Islet of Langerhans (tissue), 1 donor: ENCODE results near the gene VWA5B1.

ENCODE experiments used
- FAIRE-seq: peaks from one replicate; lab custom pipeline; 2011; peaks lifted over from hg19 to GRCh38; lab: Jason Lieb, UNC

Gene VWA5B1

GRCh38 chr1:20367116-20367585 is 76.5 kb downstream of the VWA5B1 start:
- FAIRE-seq, result no peak

DNA sequence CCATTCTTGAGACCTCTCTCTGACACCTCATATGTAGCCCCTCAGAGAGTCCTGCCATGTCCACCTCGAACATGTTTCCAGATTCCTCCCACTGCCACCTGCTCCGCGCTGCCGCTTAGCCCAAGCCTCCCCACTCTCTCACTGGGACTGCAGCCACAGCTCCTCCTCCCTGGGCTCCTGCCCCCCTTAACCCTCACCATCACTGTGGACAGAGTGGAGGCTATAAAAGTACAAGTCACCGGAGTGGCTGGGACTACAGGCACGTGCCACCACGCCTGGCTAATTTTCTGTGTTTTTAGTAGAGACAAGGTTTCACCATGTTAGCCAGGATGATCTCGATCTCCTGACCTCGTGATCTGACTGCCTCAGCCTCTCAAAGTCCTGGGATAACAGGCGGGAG is 77.0 kb downstream of the VWA5B1 start:
- no peak for FAIRE-seq

DNA sequence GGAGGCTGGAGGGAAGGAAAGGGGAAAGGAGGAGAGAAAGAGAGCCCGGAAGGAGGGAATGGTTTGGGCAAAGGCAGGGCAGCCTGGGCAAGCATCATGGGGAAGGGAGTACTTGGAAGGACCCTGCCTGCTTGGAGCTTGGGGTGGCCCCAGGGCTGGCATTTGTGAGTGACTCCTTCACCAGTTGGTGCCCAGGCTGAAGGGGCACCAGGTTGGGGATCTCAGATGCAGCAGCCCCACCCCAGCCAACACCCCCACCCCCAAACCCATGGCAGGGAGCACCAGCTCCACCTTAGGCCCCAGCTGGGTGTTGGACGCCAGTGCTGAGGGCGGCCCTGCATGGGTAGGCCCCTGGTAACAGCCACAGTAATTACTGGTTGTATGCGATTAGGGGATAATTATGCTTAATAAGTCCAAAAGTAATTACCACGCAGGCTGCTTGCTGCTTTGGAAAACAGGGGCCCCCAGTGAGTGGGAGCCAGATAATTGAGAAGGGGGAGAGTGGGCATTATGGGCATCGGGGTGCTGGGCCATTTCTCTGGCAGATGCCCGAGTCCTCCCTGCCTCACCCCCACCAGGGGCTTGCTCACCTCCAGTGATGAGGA is 78.3 kb downstream of the VWA5B1 start:
- no peak for FAIRE-seq

DNA sequence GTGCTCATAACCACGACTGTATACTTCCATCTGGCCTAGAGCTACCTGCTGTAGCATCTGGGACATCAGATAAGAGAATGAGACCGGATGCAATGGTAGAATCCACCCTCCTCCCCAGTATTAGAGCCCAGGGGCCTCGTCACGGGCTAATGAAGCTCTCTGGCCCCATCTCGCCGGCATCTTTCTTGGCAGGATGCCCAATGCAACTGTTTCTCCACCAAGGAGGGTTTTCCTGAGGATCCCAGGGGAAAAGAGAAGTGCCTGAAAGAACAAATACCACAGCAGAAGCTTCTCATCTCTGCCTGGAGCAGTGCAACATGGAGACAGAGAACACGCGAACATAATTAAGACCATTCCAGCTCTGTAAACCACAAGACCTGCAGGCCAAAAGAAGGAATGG is 80.0 kb downstream of the VWA5B1 start:
- FAIRE-seq, result no peak

DNA sequence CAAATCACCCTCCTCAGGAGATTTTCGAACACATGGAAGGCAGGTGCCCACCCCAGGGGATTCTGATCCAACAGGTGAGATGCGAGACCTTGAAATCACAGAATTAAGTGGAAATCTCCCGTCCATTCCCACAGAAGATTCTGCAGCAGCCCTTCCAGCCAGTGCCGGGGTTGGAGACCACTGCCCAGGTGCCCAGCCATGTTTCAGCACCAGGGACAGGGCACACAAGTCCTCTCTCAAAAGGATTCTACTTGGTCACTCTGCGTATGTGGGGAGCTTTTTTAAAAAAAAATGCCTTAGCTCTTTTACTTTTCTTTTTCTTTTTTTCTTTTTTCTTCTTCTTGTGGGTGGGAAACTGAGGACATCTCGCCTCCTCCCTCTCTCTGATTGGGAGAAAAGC is 80.7 kb downstream of the VWA5B1 start:
- FAIRE-seq, result no peak

DNA sequence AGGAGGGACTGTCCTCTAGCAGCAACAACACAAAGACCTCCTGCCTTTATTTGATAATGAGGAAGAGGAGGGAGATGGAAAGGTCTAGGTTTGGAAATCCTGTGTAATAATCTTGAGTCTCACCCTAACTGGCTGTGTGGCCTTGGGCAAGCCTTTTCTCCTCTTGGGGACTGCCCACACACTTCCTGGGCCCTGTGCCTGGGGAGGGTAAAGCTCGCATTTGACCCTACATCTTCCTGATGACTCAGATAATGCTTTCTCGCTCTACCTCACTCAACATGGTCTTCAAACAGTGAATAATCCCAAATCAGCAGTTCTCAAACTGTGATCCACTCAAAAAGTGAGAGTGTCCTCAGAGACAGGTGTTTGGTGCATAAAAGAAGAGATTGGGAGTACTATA is 81.2 kb downstream of the VWA5B1 start:
- FAIRE-seq, result no peak

DNA sequence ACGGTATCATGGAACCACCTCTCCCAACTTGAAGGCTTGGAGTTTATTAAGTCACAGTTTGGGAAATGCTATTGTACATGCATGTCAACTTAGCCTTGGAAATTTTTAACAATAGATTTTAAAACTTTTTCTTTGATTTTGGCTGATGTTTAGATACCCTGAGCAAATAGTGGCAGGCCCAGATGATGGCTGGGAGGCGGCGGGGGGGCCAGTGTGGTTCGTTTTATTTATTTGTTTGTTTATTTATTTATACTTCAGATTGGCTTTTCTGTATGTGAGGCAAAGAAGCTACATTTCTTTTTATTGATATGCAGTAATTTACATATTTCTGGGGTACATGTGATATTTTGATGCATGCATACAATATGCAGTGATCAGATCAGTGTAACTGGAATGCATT is 82.0 kb downstream of the VWA5B1 start:
- FAIRE-seq, result no peak

DNA sequence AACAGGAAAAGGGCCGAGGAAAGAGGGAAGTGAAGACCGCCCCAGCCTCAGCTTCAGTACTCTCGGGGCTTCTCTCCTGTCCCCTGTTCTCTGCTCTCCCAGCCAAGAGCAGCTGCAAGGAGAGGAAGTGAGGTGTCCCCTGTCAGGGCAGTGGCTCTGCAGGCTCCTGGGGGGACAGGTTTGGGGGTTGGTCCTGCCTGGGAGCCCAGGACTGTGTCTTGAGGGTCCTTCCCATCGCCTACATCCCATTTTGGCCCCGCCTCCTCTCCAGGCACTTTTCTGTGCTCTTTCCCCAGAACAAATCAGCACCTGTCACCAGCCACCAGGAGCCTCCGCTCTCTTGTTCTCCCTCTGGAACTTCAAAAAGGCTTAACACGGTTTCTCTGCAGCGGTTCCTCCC is 82.6 kb downstream of the VWA5B1 start:
- no peak for FAIRE-seq

DNA sequence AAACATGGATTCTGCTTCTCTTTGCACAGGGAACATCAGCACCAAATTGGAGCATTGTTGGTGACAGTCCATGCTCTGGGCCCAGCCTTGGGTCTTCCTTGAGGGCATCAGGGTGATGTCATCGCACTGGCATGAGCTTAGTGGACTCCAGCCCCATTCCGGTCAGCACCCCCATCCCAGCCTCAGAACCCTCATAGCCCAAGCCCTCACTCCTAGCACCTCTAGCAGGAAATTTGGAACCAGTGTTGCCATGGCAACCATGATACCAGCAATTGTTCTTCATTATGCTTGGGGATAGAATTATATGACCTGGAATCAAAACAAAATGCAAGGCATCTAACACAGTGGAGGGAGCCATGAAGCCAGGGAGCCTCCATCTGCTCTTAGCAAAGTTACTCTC is 83.1 kb downstream of the VWA5B1 start:
- FAIRE-seq, result no peak

GRCh38 chr1:20375563-20375962 is 84.9 kb downstream of the VWA5B1 start:
- no peak for FAIRE-seq

GRCh38 chr1:20376171-20376570 is 85.5 kb downstream of the VWA5B1 start:
- no peak for FAIRE-seq

DNA sequence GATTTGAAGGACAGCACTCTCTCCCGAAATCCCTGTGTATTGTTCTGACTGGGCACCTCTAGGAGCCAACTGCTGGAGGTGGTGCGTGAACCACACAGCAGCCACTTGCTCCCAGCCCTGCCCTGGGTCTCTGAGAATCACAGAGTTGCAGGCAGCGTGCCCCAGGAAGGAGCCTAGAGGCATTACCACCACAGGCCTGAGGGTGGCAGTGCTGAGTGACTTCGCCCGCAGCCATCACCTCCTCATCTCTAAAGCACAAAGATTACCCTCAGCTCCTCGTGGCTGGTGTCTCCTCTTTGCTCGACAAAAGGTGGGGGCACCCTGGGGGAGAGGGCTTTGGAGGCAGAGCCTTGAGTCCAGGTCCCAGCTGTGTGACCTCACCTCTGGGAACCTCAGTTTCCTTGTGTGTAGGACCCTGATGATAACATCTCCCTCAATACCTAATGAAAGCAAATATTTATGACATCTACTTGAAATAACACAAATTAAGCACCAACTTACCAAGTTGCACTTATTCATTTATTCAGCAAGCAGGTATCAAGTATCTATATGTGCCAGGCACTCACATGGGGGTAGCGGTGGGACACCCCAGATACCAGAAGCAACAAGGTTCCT is 86.3 kb downstream of the VWA5B1 start:
- FAIRE-seq, result no peak

DNA sequence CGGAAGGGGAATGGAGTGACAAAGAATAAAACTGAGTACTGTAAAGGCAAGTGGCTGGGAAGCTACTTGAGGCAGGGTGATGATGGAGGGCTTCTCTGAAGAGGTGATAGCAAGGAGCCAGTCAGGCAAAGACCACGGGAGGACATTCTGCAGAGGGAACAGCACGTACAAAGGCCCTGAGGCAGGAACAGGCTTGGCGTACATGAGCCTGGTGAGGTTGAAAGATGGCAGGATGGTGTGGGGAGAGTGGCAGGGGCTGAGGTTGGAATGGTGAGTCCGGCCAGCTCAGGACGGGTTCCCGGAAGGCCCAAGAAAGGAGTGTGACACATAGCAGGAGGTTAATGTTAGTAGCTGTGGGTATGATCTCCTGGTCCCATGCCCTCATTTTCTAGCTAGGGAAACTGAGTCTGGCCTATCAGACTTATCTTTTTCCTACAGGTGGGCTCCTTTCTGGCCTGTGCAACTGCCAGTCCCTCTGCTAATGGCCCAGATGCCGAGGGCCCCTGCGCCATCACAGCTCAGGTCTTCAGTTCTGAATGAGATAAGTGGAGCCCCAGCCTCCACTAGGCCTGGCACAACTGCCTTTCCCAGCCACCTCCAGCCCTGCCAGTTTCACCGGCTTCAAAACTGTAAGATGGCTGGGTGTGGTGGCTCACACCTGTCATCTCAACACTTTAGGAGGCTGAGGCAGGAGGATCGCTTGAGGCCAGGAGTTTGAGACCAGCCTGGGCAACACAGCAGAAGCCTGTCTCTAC is 87.0 kb downstream of the VWA5B1 start:
- FAIRE-seq, result no peak

GRCh38 chr1:20379075-20379474 is 88.4 kb downstream of the VWA5B1 start:
- no peak for FAIRE-seq

- FAIRE-seq, result no peak
Measured at GRCh38 chr1:20380175-20380574, 89.5 kb downstream of the VWA5B1 start.

- FAIRE-seq, result no peak
Measured at GRCh38 chr1:20380616-20381035, 90.0 kb downstream of the VWA5B1 start.

- no peak for FAIRE-seq
Measured at GRCh38 chr1:20381045-20381641, 90.5 kb downstream of the VWA5B1 start.

DNA sequence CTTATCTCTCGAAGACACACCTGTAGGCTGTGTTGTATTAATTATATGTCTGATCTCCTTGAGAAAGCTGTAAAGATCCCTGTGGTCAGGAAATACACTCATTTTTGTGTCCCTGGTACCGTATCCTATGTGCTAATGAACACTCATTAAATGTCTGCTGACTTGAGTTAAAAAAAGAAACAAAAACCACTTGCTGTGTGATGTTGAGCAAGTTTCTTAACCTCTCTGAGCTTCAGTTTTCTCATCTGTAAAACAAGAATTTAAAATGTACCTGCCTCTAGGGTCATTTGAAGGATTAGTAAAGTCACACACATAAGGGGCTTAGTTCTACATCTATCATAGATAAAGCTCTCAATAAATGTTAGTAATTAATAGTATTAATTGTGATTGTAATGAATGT is 91.3 kb downstream of the VWA5B1 start:
- FAIRE-seq, result no peak

DNA sequence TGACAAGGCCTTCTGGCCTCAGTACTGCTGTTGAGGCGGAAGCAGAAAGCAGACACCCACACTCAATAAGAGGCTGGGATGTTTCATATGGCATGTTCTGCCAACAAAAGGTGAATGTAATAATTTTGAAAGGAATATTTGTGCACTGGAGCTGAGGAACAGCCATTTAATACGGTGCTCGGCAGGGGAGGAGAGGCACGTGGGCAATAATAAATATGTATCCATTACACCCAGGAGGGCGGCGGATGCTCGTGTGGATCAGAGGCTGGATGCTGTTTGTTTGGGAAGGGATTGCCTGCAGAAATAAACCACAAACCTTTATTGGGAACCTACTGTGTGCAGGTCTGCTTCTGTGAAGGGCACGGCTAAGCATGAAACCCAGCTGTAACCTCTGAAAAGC is 92.0 kb downstream of the VWA5B1 start:
- no peak for FAIRE-seq

- no peak for FAIRE-seq
Measured at GRCh38 chr1:20383631-20384030, 93.0 kb downstream of the VWA5B1 start.

- no peak for FAIRE-seq
Measured at GRCh38 chr1:20385630-20386029, 95.0 kb downstream of the VWA5B1 start.

GRCh38 chr1:20386323-20387081 is 95.8 kb downstream of the VWA5B1 start:
- FAIRE-seq, result no peak

DNA sequence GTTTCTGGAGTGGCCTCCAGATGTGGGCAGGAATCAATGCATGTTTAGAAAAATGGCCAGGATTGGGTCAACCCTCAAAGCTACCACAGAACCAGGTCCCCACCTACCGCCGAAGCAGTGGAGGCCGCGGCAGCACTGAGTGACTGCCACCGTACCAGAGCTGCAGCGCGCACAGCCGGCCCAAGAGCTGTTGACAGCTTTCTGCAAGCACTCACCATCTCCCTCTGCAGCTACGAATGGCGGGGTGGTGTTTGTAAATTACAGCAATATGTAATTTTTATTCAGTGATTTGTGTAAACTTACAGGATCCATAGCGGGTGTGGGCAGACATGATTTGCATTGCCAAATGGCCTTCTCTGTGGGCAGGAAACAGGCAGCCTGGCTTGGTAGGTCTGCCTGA is 98.9 kb downstream of the VWA5B1 start:
- FAIRE-seq, result no peak
